K562 (cell line): ENCODE results near the gene TMEM151A. TPM values are rescaled to one million over a fixed set of nuclear protein-coding genes. Genes with fewer than 3 reads are reported as not detected.
A peak's percentile ranks its signal among the peaks of the same experiment; 100 is the strongest.

Source experiments
- ATF1 ChIP-seq, 2 experiments: fragments of 450-650 bp in 1 of 2; IDR thresholded peaks; 2 replicates each; pipeline ENCODE4 v1.6.1; 2016; ENCODE audit warnings: missing compliant biosample characterization in 1 of 2, missing genetic modification characterization in 1 of 2
- COPS2 ChIP-seq: fragments of 450-650 bp; conservative IDR thresholded peaks from 2 replicates; pipeline ENCODE4 v1.6.1; 2016; ENCODE audit warnings: mild to moderate bottlenecking, moderate library complexity
- E4F1 ChIP-seq: fragments of 250-450 bp; sonication (Bioruptor Pico); IDR thresholded peaks from 2 replicates; pipeline ENCODE4 v1.5.0; 2021; ENCODE audit warnings: mild to moderate bottlenecking, borderline replicate concordance
- ETV5 ChIP-seq: sonication (generic); formaldehyde crosslinking; IDR thresholded peaks from 2 replicates; pipeline ENCODE4 v1.4.0; 2020; ENCODE audit warnings: low read depth, mild to moderate bottlenecking, missing genetic modification reagents
- KLF10 ChIP-seq: fragments of 250-450 bp; sonication (Bioruptor Pico); IDR thresholded peaks from 2 replicates; pipeline ENCODE4 v1.6.1; 2021; ENCODE audit warnings: matching md5 sums
- MBD2 ChIP-seq: sonication (generic); IDR thresholded peaks from 2 replicates; pipeline ENCODE4 v1.6.1; 2016; ENCODE audit warnings: low read depth, borderline replicate concordance
- POLR2A ChIP-seq: fragments of 450-650 bp; conservative IDR thresholded peaks from 2 replicates; pipeline ENCODE4 v1.6.1; 2016
- POLR2G ChIP-seq: fragments of 200-400 bp; formaldehyde crosslinking; IDR thresholded peaks from 2 replicates; pipeline ENCODE4 v1.6.1; 2017; ENCODE audit warnings: low read depth, mild to moderate bottlenecking, antibody characterized with exemption, low read length, moderate library complexity
- RHOXF2B ChIP-seq: fragments of 250-450 bp; sonication (Bioruptor Pico); conservative IDR thresholded peaks from 2 replicates; pipeline ENCODE4 v1.5.1; 2021
- SNIP1 ChIP-seq: fragments of 450-650 bp; IDR thresholded peaks from 2 replicates; pipeline ENCODE4 v1.7.1; 2017; ENCODE audit warnings: low read depth, mild to moderate bottlenecking
- SREBF1 ChIP-seq: fragments of 150-350 bp; IDR thresholded peaks from 2 replicates; pipeline ENCODE4 v1.6.1; 2014; ENCODE audit warnings: antibody characterized with exemption, low read depth, low read length, borderline replicate concordance
- TRIM24 ChIP-seq, 2 experiments: fragments of 450-650 bp; IDR thresholded peaks; 2 replicates each; pipeline ENCODE4 v1.6.1; 2016
- ZBTB40 ChIP-seq, 2 experiments: fragments of 450-650 bp in 1 of 2; sonication (generic) in 1 of 2; formaldehyde crosslinking in 1 of 2; IDR thresholded peaks; 2 replicates each; pipeline versions ENCODE4 v1.7.1 to v1.9.0; 2016 to 2022; ENCODE audit warnings: inconsistent platforms in 1 of 2, mild to moderate bottlenecking in 1 of 2, missing genetic modification reagents in 1 of 2
- ZNF311 ChIP-seq: fragments of 250-450 bp; sonication (Bioruptor Pico); IDR thresholded peaks from 2 replicates; pipeline ENCODE4 v1.4.0; 2020; ENCODE audit warnings: mild to moderate bottlenecking, moderate library complexity
- ZNF740 ChIP-seq, 3 experiments: fragments of 200-800 bp in 1 of 3; sonication (Bioruptor generic) in 1 of 3; sonication (generic) in 1 of 3; formaldehyde crosslinking in 1 of 3; IDR thresholded peaks; 2 replicates each; pipeline versions ENCODE4 v1.6.1 to v1.8.0; 2016 to 2022; ENCODE audit warnings: mild to moderate bottlenecking in 2 of 3, missing compliant biosample characterization in 2 of 3, missing genetic modification characterization in 2 of 3, missing genetic modification reagents in 1 of 3
- polyA plus RNA-seq, 8 experiments: library from polyadenylated mRNA; depleted of rRNA in 4 of 8; stranded (reverse) in 5 of 8; unstranded in 3 of 8; fragments of >200 nt; fragmentation: Nextera tagmentation in 2 of 8; fragmentation: Illumina TruSeq in 1 of 8; extraction: Ambion mirVana in 2 of 8; extraction: Trizol in 1 of 8; gene quantifications; 2 replicates each; pipeline versions ENCODE4 v1.2.1 to v1.2.3, GENCODE V29; 2011 to 2014; ENCODE audit warnings: inconsistent platforms in 1 of 8, missing spikeins in 1 of 8
- total RNA-seq, 7 experiments: library from RNA; depleted of rRNA in 6 of 7; stranded (reverse); fragments of >200 nt in 6 of 7; fragmentation: Illumina TruSeq in 2 of 7; extraction: Trizol in 2 of 7; gene quantifications; 2 replicates each; pipeline versions ENCODE4 v1.2.1 to v1.2.3, GENCODE V29; 2011 to 2021; ENCODE audit warnings: low replicate concordance in 1 of 7

Gene TMEM151A
- total and polyA plus RNA-seq, 9 of the 15 experiments (the other 6 are each of a cell fraction or from before 2014, with no cell fraction given) = not detected

- peak; percentile 23; the same call in 1 of the 2 replicates for TF ChIP-seq ETV5 (CRISPR knock-in tag)
- TF ChIP-seq ZBTB40 (IDR thresholded peaks at IDR 0.05) = no peak
- TF ChIP-seq ZBTB40 (CRISPR knock-in tag; IDR thresholded peaks at IDR 0.05) = no peak
- 0 out of 2 replicates have a peak, but pooled peaks have one; percentile 26 for TF ChIP-seq MBD2
- no peak for TF ChIP-seq ZNF311 (CRISPR knock-in tag)
- no peak for TF ChIP-seq KLF10
- no peak for TF ChIP-seq E4F1
- TF ChIP-seq SREBF1 = no peak
- no peak for TF ChIP-seq RHOXF2B
- no peak for TF ChIP-seq ATF1 (CRISPR knock-in tag; IDR thresholded peaks at IDR 0.05)
- TF ChIP-seq ATF1 (tag; IDR thresholded peaks at IDR 0.05) = peak; percentile 79
- no peak; the same call in 1 of the 2 replicates for TF ChIP-seq POLR2A
- peak in 1 of 2 experiments; percentile 55; a peak in 2 of 4 replicates for TF ChIP-seq TRIM24 (IDR thresholded peaks at IDR 0.05)
- peak; percentile 93 for TF ChIP-seq SNIP1
- TF ChIP-seq COPS2 = no peak
- peak; percentile 69 for TF ChIP-seq POLR2G
- no peak for TF ChIP-seq ZNF740 (CRISPR knock-in tag; IDR thresholded peaks at IDR 0.05)
- TF ChIP-seq ZNF740 (tag; IDR thresholded peaks at IDR 0.05) = no peak
These were observed 20.4 kb downstream of the TMEM151A start (continued) for GRCh38 chr11:66311965-66312548.
